IMR-90 (cell line): ENCODE results near the gene HDGF. TPM values are rescaled to one million over a fixed set of nuclear protein-coding genes. Genes with fewer than 3 reads are reported as not detected.

Experiments
- ATAC-seq: fragments of 200-7000 bp; cut with Tn5 transposase; 2 replicates; pipeline ENCODE4 v1.9.1; 2020; ENCODE audit warnings: low read depth, mild to moderate bottlenecking, moderate library complexity
- BruUV-seq: library from RNA; stranded (reverse); fragments of 400-500 nt; replicated peaks from 2 replicates; lab custom pipeline; 2021; lab: Mats Ljungman, UMichigan
- CTCF ChIA-PET: fragments of 300-600 bp; formaldehyde crosslinking; extraction: SDS; loops from one replicate; lab custom pipeline; 2021; ENCODE audit warnings: antibody characterized with exemption; lab: Yijun Ruan, JAX
- POLR2A ChIA-PET: fragments of 300-600 bp; sonication (Branson Sonifier 250); formaldehyde crosslinking; loops from one replicate; lab custom pipeline; 2022; ENCODE audit warnings: antibody characterized with exemption; ENCODE audit not compliant: unreplicated experiment; lab: Charles Lee
- DNase-seq: peaks from one replicate; pipeline ENCODE4 v3.0.0; 2013
- H2AFZ ChIP-seq: replicated peaks from 2 replicates; pipeline ENCODE3; 2013; ENCODE audit warnings: low read length, mild to moderate bottlenecking; ENCODE audit not compliant: poor library complexity
- H2AK5ac ChIP-seq: 2 replicates; pipeline ENCODE4 v1.6.1; 2013; ENCODE audit warnings: low read depth, low read length, inconsistent platforms
- H2AK9ac ChIP-seq: replicated peaks from 2 replicates; pipeline ENCODE3; 2013; ENCODE audit warnings: mild to moderate bottlenecking, low read depth, low read length, moderate library complexity; ENCODE audit not compliant: poor library complexity
- H2BK120ac ChIP-seq: 2 replicates; pipeline ENCODE4 v1.6.1; 2013; ENCODE audit warnings: low read depth, low read length, inconsistent platforms
- H2BK15ac ChIP-seq: 3 replicates; pipeline ENCODE4 v1.6.1; 2013; ENCODE audit warnings: low read depth, low read length, inconsistent platforms
- H2BK20ac ChIP-seq: 2 replicates; pipeline ENCODE4 v1.6.1; 2013; ENCODE audit warnings: low read depth, mild to moderate bottlenecking, inconsistent platforms, low read length, moderate library complexity
- H2BK5ac ChIP-seq: 2 replicates; pipeline ENCODE4 v1.6.1; 2013; ENCODE audit warnings: mild to moderate bottlenecking, low read depth, low read length, inconsistent platforms; ENCODE audit not compliant: poor library complexity, severe bottlenecking
- H3K14ac ChIP-seq: replicated peaks from 2 replicates; pipeline ENCODE4 v1.6.1; 2013; ENCODE audit warnings: low read depth, low read length, inconsistent platforms
- H3K18ac ChIP-seq: 2 replicates; pipeline ENCODE4 v1.6.1; 2013; ENCODE audit warnings: low read depth, low read length, control low read depth
- H3K23ac ChIP-seq: 2 replicates; pipeline ENCODE4 v1.6.1; 2013; ENCODE audit warnings: low read depth, low read length, inconsistent platforms
- H3K27ac ChIP-seq: 2 replicates; pipeline ENCODE4 v1.5.1; 2013; ENCODE audit warnings: mild to moderate bottlenecking, control low read depth, low read length; ENCODE audit not compliant: insufficient read depth
- H3K27me3 ChIP-seq: 2 replicates; pipeline ENCODE4 v1.6.1; 2013; ENCODE audit warnings: low read length; ENCODE audit not compliant: control insufficient read depth, insufficient read depth
- H3K36me3 ChIP-seq: 2 replicates; pipeline ENCODE4 v1.6.1; 2013; ENCODE audit warnings: low read length, mixed read lengths; ENCODE audit not compliant: control insufficient read depth, insufficient read depth
- H3K4ac ChIP-seq: 2 replicates; pipeline ENCODE4 v1.6.1; 2013; ENCODE audit warnings: low read depth, low read length, inconsistent platforms
- H3K4me1 ChIP-seq: 2 replicates; pipeline ENCODE4 v1.6.1; 2013; ENCODE audit warnings: low read length, mixed read lengths; ENCODE audit not compliant: control insufficient read depth, insufficient read depth
- H3K4me2 ChIP-seq: 2 replicates; pipeline ENCODE4 v1.6.1; 2013; ENCODE audit warnings: low read depth, mild to moderate bottlenecking, control low read depth, low read length, moderate library complexity
- H3K4me3 ChIP-seq: 2 replicates; pipeline ENCODE4 v1.5.1; 2013; ENCODE audit warnings: low read depth, mild to moderate bottlenecking, control low read depth, low read length, moderate library complexity; ENCODE audit not compliant: insufficient read depth
- H3K56ac ChIP-seq: 2 replicates; pipeline ENCODE4 v1.6.1; 2013; ENCODE audit warnings: low read length, inconsistent platforms; ENCODE audit not compliant: insufficient read depth; ENCODE audit errors: extremely low read depth
- H3K79me1 ChIP-seq, 2 experiments: 2 replicates each; pipeline ENCODE4 v1.6.1; 2013; ENCODE audit warnings: low read length in 2 of 2, inconsistent platforms in 1 of 2, low read depth in 1 of 2
- H3K9ac ChIP-seq: 2 replicates; pipeline ENCODE4 v1.6.1; 2013; ENCODE audit warnings: low read depth, low read length, control low read depth
- H3K9me1 ChIP-seq: 2 replicates; pipeline ENCODE4 v1.6.1; 2013; ENCODE audit warnings: low read length, inconsistent platforms; ENCODE audit not compliant: insufficient read depth
- H3K9me3 ChIP-seq: 2 replicates; pipeline ENCODE4 v1.6.1; 2013; ENCODE audit warnings: low read length; ENCODE audit not compliant: control insufficient read depth, insufficient read depth
- H4K20me1 ChIP-seq: 2 replicates; pipeline ENCODE4 v1.6.1; 2013; ENCODE audit warnings: low read length, inconsistent platforms; ENCODE audit not compliant: insufficient read depth
- H4K5ac ChIP-seq: 2 replicates; pipeline ENCODE4 v1.6.1; 2013; ENCODE audit warnings: mild to moderate bottlenecking, low read depth, low read length, control low read depth
- H4K8ac ChIP-seq, 2 experiments: 2 replicates each; pipeline ENCODE4 v1.6.1; 2013; ENCODE audit warnings: low read depth in 2 of 2, low read length in 2 of 2, control low read depth in 1 of 2, inconsistent platforms in 1 of 2
- H4K91ac ChIP-seq: 2 replicates; pipeline ENCODE4 v1.6.1; 2013; ENCODE audit warnings: low read depth, low read length, inconsistent platforms; ENCODE audit not compliant: insufficient read depth
- BHLHE40 ChIP-seq: fragments of 150-350 bp; IDR thresholded peaks from 2 replicates; pipeline ENCODE4 v1.6.1; 2016; ENCODE audit warnings: mild to moderate bottlenecking, low read depth, low read length
- CEBPB ChIP-seq: IDR thresholded peaks from 2 replicates; pipeline ENCODE4 v1.6.1; 2012; ENCODE audit warnings: low read depth, low read length, improper control_type of control experiment
- CHD1 ChIP-seq: IDR thresholded peaks from 2 replicates; pipeline ENCODE4 v1.6.1; 2012; ENCODE audit warnings: low read depth, low read length, improper control_type of control experiment
- ELK1 ChIP-seq: fragments of 150-350 bp; IDR thresholded peaks from 2 replicates; pipeline ENCODE4 v1.6.1; 2016; ENCODE audit warnings: low read depth, mild to moderate bottlenecking, low read length, moderate library complexity, borderline replicate concordance
- MAFK ChIP-seq: IDR thresholded peaks from 2 replicates; pipeline ENCODE4 v1.6.1; 2012; ENCODE audit warnings: low read depth, low read length, improper control_type of control experiment
- MAZ ChIP-seq: IDR thresholded peaks from 2 replicates; pipeline ENCODE4 v1.6.1; 2012; ENCODE audit warnings: low read depth, mild to moderate bottlenecking, low read length, improper control_type of control experiment, moderate library complexity, borderline replicate concordance
- MXI1 ChIP-seq: IDR thresholded peaks from 2 replicates; pipeline ENCODE4 v1.6.1; 2012; ENCODE audit warnings: low read depth, mild to moderate bottlenecking, low read length, moderate library complexity, borderline replicate concordance
- NFE2L2 ChIP-seq: fragments of 150-350 bp; IDR thresholded peaks from 2 replicates; pipeline ENCODE4 v1.6.1; 2016; ENCODE audit warnings: low read depth, mild to moderate bottlenecking, low read length
- POLR2A ChIP-seq: IDR thresholded peaks from 2 replicates; pipeline ENCODE4 v1.6.1; 2012; ENCODE audit warnings: mild to moderate bottlenecking, low read depth, low read length
- RAD21 ChIP-seq: IDR thresholded peaks from 2 replicates; pipeline ENCODE4 v1.6.1; 2012; ENCODE audit warnings: low read length, improper control_type of control experiment
- RCOR1 ChIP-seq: IDR thresholded peaks from 2 replicates; pipeline ENCODE4 v1.6.1; 2012; ENCODE audit warnings: mild to moderate bottlenecking, low read length, improper control_type of control experiment; ENCODE audit not compliant: insufficient replicate concordance
- WGBS, 2 experiments: methylation state at CpG; one replicate each; pipeline versions ENCODE4 v1.1.5 to v1.1.7; 2013; ENCODE audit warnings: missing lambda C conversion rate in 2 of 2; ENCODE audit not compliant: insufficient read length in 1 of 2; ENCODE audit errors: extremely low coverage in 2 of 2; 5-methylcytosine and 5-hydroxymethylcytosine counted together
- dilution Hi-C: fragments of 300-500 bp; cut with HindIII; formaldehyde crosslinking; loops from one replicate; pipeline ENCODE4 v1.14.3; 2018; ENCODE audit warnings: low sequenced_read_pairs; ENCODE audit not compliant: unreplicated experiment
- in situ Hi-C: fragments of 300-500 bp; cut with MboI; formaldehyde crosslinking; loops from 3 replicates; pipeline ENCODE4 v1.14.3; 2019; ENCODE audit warnings: low sequenced_read_pairs, inconsistent platforms, mixed read lengths
- intact Hi-C: fragments of 100-400 bp; cut with micrococcal nuclease; formaldehyde crosslinking; loops from 2 replicates; pipeline ENCODE4 v1.10.0; 2022
- polyA plus RNA-seq, 3 experiments: library from polyadenylated mRNA; depleted of rRNA; stranded (reverse); fragments of >200 nt; gene quantifications; 2 replicates each; pipeline ENCODE4 v1.2.3, GENCODE V29; 2012; ENCODE audit warnings: low replicate concordance in 1 of 3
- total RNA-seq: library from RNA; depleted of rRNA; stranded (reverse); fragments of >200 nt; gene quantifications from 2 replicates; pipeline ENCODE4 v1.2.3, GENCODE V29; 2012

HDGF gene
- total and polyA plus RNA-seq, 2 of the 4 experiments (the other 2 are of a cell fraction), result 94.6 to 123 TPM

- peak within 1 kb of the TSS; percentile 98 for H2AK9ac ChIP-seq
- intact Hi-C loops, result loop anchor here (10.0 kb wide), 2 partner anchors 196 to 224 kb away; partner anchors contain the start of genes LRRC71 and MEF2D
- H2BK120ac ChIP-seq, result peak within 1 kb of the TSS; percentile 60
- H4K20me1 ChIP-seq, result peaks cover 31% of the 10 kb centered on the region
- peak within 1 kb of the TSS; percentile 98 to 99 for H4K8ac ChIP-seq
- H3K14ac ChIP-seq, result peak within 1 kb of the TSS; percentile 99
- peak within 1 kb of the TSS; percentile 95 for H4K91ac ChIP-seq
- H3K27me3 ChIP-seq, result no peaks in the 10 kb centered on the region
- DNase-seq (peak; percentile 99), ATAC-seq (peak; percentile 92)
- H3K9me1 ChIP-seq, result peaks cover 8% of the 10 kb centered on the region; the same call in 1 of the 2 replicates
- peaks cover 28 to 57% of the 10 kb centered on the region in 2 experiments for H3K79me1 ChIP-seq
- H4K5ac ChIP-seq, result peak within 1 kb of the TSS; percentile 90
- TSS peak; percentile 82 for BruUV-seq
- H2AFZ ChIP-seq, result peak within 1 kb of the TSS; percentile 97
- peak within 1 kb of the TSS; percentile 92 for H3K56ac ChIP-seq
- no peak for TF ChIP-seq RAD21
- peak; percentile 100 for TF ChIP-seq BHLHE40
- peak; percentile 63; the same call in 1 of the 2 replicates for TF ChIP-seq MXI1
- TF ChIP-seq CEBPB, result peak; percentile 42
- peak; percentile 79; the same call in 1 of the 2 replicates for TF ChIP-seq MAZ
- 0 out of 2 replicates have a peak, but pooled peaks have one; percentile 4 for TF ChIP-seq NFE2L2
- no peak for TF ChIP-seq RCOR1
- peak; percentile 89 for TF ChIP-seq POLR2A
- TF ChIP-seq CHD1, result no peak
- no peak for TF ChIP-seq MAFK
- TF ChIP-seq ELK1, result no peak
- H3K4ac ChIP-seq, result peak within 1 kb of the TSS; percentile 99
- peaks cover 8% of the 10 kb centered on the region for H3K4me1 ChIP-seq
- in situ Hi-C loops, result no loop called here
- CTCF ChIA-PET, result interaction anchor here (3.7 to 6.3 kb wide), 2 partner anchors 39 to 132 kb away, joined by 28 to 104 read pairs; partner anchors contain the start of gene NTRK1
- peak within 1 kb of the TSS; percentile 98 for H2AK5ac ChIP-seq
- H3K36me3 ChIP-seq, result peaks cover 19% of the 10 kb centered on the region
- 0% methylated on average over 6 of the region's 57 CpGs; no CpG with 5 or more reads in 1 of the 2 experiments for WGBS, 2 experiments
- H3K9ac ChIP-seq, result peak within 1 kb of the TSS; percentile 98
- peak within 1 kb of the TSS; percentile 94 for H3K27ac ChIP-seq
- H3K4me2 ChIP-seq, result peak within 1 kb of the TSS; percentile 98
- peak within 1 kb of the TSS; percentile 64 for H3K18ac ChIP-seq
- H3K23ac ChIP-seq, result peak within 1 kb of the TSS; percentile 99
- H2BK5ac ChIP-seq, result peak within 1 kb of the TSS; percentile 71
- POLR2A ChIA-PET, result interaction anchor here (0.6 to 1.4 kb wide), 4 partner anchors 12 to 166 kb away, joined by 3 to 5 read pairs (median 3); partner anchors contain the start of gene MRPL24
- peak within 1 kb of the TSS; percentile 60 for H3K4me3 ChIP-seq
- dilution Hi-C loops, result no loop called here
- H3K9me3 ChIP-seq, result no peaks in the 10 kb centered on the region
- H2BK15ac ChIP-seq, result peak within 1 kb of the TSS; percentile 17; the same call in 1 of the 3 replicates
- H2BK20ac ChIP-seq, result no peak within 1 kb of the TSS; the same call in 1 of the 2 replicates
These were observed 22.6 kb downstream of the HDGF start, which contains the start of gene ISG20L2 for GRCh38 chr1:156728599-156729462. Gene ISG20L2 (minus strand): TSS chr1:156728766. CDS start chr1:156727652, 1,114 bp downstream.
